Measurements from ENCODE around the gene NUDT4.
"Not testable (repeated sequence)": the region's sequence is repeated elsewhere in the genome, so short reads cannot be mapped to it uniquely, and the experiment has no call there.

Gene NUDT4

DNA sequence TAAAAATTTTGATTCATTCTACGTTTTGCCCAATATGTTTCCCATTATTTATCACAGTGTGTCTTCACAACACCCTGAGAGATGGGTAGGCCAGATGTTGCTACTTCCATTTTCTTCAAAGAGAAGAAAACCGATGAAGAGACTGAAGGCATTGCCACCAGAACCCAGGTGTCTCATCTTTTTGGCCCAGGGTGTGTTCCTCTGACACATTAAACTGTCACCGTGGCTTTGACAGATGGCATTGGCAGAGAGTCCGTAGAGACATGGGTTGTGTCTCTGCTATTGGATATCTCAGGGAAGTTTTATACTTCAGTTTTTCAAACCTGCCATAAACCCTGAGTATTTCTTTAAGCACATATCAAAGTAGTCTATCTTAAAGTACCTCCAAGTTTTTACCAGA is 11.3 kb upstream of the NUDT4 start:
- no peak for DNase-seq (ENCODE audit: low read depth)

DNA sequence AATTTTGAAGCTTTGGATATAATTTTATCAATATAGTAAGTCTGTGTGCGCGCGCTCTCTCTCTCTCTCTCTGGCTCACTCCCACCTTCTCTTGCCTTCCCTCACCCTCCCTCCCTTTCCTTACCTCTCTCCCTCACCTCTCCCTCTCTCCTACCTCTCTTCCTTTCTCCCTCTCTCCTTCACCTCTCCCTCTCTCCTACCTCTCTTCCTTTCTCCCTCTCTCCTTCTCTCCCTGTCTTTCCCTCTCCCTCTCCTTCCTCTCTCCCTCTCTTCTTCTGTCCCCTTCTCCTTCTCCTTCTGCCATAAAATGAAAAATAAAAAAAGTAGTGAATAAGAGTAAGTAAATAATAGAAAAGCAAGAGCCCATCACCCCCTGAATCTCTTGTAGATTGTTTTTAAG is 9.0 kb upstream of the NUDT4 start:
- no peak for DNase-seq (ENCODE audit: low read depth)

- no peak for DNase-seq (ENCODE audit: low read depth)
Observed at GRCh38 chr12:93369505-93369904, 8.2 kb upstream of the NUDT4 start.

DNA sequence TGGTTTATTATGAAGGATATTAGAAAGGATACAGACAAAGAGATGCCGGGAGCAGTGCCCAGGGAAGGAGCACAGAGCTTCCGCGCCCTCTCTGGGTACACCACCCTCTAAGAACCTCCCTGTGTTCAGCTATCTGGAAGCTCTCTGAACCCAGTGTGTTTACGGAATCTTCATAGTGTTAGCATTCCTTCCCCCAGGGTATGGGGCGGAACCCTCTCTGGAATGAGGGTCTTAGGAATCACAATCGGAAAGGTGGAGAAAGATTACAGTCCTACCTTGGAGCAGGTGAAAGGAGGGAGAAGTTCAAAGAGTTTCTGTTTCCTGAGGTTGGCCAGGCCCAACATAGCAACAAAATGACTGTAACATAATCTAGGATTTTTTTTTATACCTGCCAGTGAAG is 6.8 kb upstream of the NUDT4 start:
- DNase-seq (ENCODE audit: low read depth) = no peak

DNA sequence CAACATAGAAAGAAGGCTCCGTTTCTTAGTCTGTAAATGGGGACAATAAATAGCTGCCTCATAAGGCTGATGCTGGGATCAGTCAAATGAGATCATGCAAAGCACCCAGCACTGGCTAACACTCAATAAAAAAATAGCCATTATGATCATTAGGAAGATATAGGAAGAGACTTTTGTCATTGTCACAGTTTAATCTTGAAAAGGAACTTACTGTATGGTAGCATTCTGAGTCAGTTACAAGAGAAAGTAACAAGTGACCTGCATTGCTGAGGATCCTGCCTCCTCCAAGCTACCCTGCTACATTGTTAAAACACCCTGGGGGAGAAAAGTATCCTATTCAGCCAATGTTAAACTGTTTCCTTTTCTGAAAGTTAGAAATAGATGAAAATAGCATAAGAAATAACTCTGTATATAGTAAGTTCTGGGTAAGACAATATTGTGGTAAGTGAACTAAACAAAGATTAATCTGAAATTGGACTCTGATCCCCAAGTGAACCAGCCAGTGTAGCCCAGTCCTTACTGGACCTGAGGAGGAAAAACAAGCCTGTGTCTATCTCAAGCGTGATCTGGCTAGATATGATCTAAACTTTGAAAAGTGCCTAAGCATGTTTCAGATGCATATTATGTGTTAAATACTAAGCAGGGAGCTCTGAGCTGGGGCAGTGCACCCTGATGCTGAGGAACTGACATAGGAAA is 3.6 kb upstream of the NUDT4 start:
- no peak for DNase-seq (ENCODE audit: low read depth)

GRCh38 chr12:93375906-93376305 is 1.8 kb upstream of the NUDT4 start:
- no peak for DNase-seq (ENCODE audit: low read depth)

GRCh38 chr12:93376436-93377251 is 1.1 kb upstream of the NUDT4 start:
- no peak for DNase-seq (ENCODE audit: low read depth)

GRCh38 chr12:93378196-93378997 is 672 bp downstream of the NUDT4 start:
- DNase-seq (ENCODE audit: low read depth) = not testable (repeated sequence)

DNA sequence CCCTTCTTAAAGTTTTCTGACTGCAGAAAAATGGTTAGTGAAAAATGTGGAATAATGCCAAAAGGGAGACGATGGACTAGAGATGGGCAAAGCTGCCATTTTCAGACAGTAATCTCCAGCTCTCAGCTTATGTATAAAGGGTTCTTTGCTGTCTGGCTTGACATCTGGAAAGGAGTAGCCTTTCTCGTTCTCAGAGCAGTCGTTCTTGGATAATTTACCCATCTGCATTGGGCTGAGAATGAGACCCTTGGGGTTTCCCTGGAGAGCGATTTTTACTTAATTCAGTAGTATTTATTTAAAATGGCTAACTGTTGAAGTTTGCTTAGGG is 1.2 kb downstream of the NUDT4 start:
- DNase-seq (ENCODE audit: low read depth) = no peak

DNA sequence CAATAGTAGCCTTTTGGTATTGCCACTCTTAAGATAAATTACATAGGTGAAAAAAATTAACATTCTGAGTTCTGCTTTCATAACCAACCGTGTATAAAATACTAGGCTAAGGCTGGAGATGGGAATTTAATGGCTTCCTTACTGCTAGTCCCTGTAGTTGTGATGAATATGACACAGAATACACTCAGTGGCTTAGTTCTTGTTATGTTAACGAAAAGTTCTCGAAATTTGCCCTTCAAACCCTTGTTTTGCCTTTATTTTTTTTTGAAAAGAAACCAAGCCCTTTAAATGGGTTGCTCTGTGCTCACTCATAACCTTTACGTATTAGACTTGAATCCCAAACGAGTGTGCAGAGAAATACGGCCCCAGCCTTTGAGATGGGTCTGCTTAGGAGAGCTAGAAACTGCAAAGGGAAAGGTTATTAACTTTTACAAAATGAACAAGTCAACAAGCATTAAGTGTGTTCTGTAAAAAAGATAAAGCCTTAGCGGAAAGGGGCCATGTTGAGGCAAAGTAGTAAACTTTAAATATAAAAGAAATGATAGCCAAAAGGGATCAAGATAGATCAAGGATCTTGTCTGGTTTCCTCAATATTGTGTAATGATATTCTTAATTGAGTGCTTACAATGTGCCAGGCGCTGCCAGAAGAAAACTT is 1.7 kb downstream of the NUDT4 start:
- DNase-seq (ENCODE audit: low read depth) = no peak

DNA sequence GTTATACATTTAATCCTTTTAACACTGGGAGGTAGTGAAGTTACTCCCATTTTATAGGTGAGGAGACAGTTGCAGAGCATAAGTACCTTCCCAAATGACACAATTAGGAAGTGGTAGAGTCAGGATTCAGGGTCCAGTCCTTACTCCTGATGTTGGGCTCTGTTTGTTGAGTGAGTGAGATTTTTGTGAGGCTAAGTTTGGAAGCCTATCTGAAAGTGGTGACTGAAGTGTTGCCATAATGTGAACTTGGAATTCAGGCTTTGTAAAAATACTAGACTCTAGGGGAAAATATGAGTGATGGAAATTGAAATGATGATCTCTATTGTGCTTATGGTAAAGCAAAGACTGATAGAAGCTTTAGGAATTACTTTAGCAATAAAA is 2.2 kb downstream of the NUDT4 start:
- no peak for DNase-seq (ENCODE audit: low read depth)

DNA sequence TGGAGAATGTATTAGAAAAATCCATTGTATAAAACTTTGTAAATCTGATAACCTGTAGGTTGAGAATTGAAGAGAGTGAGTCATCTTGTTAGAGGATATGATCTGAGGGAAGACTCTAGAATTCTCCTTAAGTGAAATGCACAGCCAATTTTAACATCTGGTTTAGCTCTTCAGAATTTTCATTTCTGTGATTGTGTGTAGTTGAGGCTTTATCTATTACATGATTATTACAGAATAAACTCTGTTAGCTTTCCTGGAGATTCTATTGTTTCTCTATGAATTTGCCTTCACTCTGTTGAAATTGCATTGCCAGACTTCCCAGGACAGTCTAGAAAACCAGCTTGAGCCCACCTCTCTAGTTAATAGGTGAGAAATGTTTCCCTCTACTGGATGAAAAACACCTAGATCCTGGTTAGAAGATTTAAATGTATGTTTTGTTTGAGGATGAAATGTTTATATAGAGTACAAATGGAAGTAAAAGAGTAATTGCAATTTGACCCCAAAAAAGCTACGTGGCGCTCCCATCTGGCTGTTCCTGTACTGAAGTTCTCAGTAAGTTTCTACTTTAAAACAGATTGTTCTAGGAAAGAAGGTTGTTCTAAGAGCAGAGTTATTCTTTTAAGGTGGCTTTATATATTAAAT is 2.9 kb downstream of the NUDT4 start:
- DNase-seq (ENCODE audit: low read depth) = no peak

DNA sequence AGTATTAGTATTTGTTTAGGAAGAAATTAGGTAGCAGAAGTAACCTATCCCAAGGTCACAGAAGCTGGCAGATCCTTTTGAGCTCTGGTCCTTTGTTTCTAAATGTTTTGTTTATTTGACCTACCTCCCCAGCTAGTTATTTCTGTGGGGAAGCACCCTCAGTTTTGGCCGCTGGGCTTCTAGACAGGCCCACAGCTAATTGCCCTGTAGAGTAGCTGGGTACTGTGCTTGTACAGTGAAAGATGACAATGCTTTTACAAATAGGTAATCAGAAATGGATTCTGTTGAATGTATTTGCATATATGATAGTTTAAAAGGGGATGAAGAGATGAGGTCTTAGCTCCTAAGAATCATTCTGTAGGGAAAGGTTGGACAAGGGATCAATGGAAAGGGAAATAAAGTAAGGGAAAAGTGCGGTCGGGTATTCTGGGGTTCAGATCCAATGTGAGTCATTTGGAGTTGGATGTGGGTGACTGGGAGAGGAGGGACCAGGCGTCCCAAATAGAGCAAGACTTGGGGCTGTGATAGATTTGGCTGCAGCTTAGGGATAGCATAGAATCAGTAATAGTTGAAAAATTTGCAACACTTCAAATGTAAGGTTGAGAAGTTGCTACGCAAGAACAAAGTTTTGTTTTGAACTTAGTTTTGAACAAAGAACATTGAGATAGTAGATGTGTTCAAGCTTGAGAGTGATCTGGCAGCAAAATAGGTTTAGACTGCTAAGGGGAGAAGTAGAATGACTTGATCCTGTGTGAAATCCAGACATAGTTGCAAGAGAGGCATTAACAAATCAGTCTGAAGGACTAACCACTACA is 3.6 kb downstream of the NUDT4 start:
- DNase-seq (ENCODE audit: low read depth) = no peak

- DNase-seq (ENCODE audit: low read depth) = not testable (repeated sequence)
Observed at GRCh38 chr12:93381976-93382437, 4.3 kb downstream of the NUDT4 start.

DNA sequence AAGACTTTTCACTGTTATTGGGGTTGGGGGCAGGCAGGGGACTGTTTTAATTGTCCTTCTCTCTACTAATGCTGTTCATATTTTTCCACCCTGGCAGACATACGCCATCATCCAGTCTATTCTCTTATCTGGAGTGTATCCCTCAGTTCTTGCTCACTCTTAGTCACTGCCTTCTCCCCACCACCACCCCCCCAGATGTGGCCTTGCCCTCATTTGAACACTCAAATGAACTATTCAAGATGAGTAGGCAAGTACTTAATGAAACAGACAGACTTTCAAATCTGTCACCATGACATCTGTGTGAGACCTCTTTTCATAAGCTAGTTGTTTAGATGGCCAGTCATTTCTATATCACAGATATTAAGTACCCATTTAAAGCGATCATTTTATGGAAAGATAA is 10.1 kb downstream of the NUDT4 start:
- no peak for DNase-seq (ENCODE audit: low read depth)

DNA sequence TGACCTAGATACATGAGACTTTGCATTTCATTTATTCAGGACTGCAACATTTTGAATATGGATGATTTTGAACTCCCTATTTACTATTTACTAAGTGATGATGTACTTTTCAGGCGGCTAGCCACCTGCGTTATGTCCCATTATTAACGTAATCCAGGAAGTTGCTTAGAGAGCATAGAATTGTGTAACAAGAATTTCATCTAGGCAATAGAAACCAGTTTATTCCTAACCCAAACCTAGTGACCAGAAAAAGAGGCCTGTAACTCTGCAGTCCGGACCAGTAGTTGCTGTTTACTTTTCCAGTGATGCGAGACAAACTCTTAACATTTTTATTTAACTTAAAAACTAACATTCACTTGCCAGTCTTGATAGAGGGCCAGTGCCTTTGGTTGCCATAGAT is 12.3 kb downstream of the NUDT4 start:
- DNase-seq (ENCODE audit: low read depth) = no peak

- DNase-seq (ENCODE audit: low read depth) = no peak
Observed at GRCh38 chr12:93390549-93391297, 13.0 kb downstream of the NUDT4 start.

- no peak for DNase-seq (ENCODE audit: low read depth)
Observed at GRCh38 chr12:93393425-93393824, 15.7 kb downstream of the NUDT4 start.

GRCh38 chr12:93397412-93397811 is 19.7 kb downstream of the NUDT4 start:
- no peak for DNase-seq (ENCODE audit: low read depth)

- DNase-seq (ENCODE audit: low read depth) = not testable (repeated sequence)
Observed at GRCh38 chr12:93399183-93399863, 21.6 kb downstream of the NUDT4 start.
